IPS-15b (cell line): ENCODE measurements around the gene DCANP1.

Source experiments
- H3K27me3 ChIP-seq: one replicate; pipeline ENCODE4 v1.6.1; 2013; ENCODE audit warnings: low read length; ENCODE audit not compliant: control insufficient read depth, insufficient read depth
- H3K36me3 ChIP-seq: one replicate; pipeline ENCODE4 v1.6.1; 2013; ENCODE audit warnings: low read length; ENCODE audit not compliant: control insufficient read depth, insufficient read depth
- H3K4me1 ChIP-seq: one replicate; pipeline ENCODE4 v1.6.1; 2013; ENCODE audit warnings: mild to moderate bottlenecking, low read length; ENCODE audit not compliant: control insufficient read depth, insufficient read depth
- H3K4me3 ChIP-seq: one replicate; pipeline ENCODE4 v1.5.1; 2013; ENCODE audit warnings: low read depth, low read length
- H3K9ac ChIP-seq: one replicate; pipeline ENCODE4 v1.6.1; 2013; ENCODE audit warnings: low read depth, mild to moderate bottlenecking, low read length
- H3K9me3 ChIP-seq: one replicate; pipeline ENCODE4 v1.6.1; 2013; ENCODE audit warnings: mild to moderate bottlenecking, low read length; ENCODE audit not compliant: control insufficient read depth, insufficient read depth

DCANP1 gene

DNA sequence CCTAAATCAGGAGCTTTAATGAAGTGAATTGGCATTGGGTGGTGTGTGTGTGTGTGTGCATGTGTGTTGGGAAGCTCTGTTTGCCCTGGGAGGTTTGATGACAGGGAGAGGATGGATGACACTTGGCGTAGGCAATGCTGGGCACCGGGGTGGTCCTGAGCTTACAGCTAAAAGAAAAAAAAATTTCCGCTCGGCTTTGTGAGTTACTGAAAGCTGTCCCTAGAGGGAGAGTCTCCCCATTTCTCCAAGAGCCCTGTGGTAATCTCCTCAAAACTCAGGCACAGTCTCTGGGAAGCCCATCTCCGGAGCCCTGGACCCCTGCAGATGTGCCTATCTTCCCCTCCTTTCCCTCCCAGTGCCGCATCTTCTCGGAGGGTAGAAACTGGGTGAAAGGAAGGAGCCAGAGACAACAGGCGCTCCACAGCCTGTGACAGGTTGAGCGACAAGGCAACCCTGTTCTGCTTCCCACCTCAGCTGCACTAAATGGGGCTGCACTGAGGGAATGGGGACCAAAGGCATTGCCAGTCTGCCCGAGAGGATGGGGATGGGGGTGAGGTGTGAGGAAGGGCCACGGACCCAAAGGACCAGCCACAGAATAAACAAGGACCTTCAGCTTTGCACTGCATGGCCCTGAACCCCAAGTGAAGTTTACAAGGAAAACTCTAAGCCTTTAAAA is 40.8 kb upstream of the DCANP1 start:
- Histone ChIP-seq H3K4me3 (no peak overlapping the region), H3K36me3 (no peaks in the 10 kb centered on the region), H3K4me1 (peaks cover 22% of the 10 kb centered on the region), H3K27me3 (peaks cover 97% of the 10 kb centered on the region), H3K9me3 (no peaks in the 10 kb centered on the region), H3K9ac (no peak overlapping the region)

DNA sequence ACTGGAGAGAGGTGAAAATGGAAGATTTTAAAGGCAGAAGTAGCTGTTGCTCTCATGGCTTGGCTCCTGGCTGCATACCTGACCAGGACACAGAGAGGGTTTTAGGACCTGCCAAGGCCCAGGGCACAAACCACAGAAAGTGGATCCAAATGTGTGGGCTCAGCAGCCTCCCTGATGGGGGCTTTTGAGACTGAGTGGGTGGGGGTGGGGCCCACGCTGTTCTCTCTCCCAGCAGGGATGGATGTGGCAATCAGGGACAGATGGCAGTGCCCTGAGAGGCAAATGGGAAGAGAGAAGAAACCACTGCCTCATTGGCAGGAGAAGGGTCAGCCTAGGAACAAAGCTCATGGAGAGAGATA is 39.9 kb upstream of the DCANP1 start:
- peaks cover 97% of the 10 kb centered on the region for H3K27me3 ChIP-seq
- peaks cover 21% of the 10 kb centered on the region for H3K4me1 ChIP-seq
- H3K36me3 ChIP-seq = no peaks in the 10 kb centered on the region
- no peaks in the 10 kb centered on the region for H3K9me3 ChIP-seq
- no peak overlapping the region for H3K9ac ChIP-seq
- no peak overlapping the region for H3K4me3 ChIP-seq

DNA sequence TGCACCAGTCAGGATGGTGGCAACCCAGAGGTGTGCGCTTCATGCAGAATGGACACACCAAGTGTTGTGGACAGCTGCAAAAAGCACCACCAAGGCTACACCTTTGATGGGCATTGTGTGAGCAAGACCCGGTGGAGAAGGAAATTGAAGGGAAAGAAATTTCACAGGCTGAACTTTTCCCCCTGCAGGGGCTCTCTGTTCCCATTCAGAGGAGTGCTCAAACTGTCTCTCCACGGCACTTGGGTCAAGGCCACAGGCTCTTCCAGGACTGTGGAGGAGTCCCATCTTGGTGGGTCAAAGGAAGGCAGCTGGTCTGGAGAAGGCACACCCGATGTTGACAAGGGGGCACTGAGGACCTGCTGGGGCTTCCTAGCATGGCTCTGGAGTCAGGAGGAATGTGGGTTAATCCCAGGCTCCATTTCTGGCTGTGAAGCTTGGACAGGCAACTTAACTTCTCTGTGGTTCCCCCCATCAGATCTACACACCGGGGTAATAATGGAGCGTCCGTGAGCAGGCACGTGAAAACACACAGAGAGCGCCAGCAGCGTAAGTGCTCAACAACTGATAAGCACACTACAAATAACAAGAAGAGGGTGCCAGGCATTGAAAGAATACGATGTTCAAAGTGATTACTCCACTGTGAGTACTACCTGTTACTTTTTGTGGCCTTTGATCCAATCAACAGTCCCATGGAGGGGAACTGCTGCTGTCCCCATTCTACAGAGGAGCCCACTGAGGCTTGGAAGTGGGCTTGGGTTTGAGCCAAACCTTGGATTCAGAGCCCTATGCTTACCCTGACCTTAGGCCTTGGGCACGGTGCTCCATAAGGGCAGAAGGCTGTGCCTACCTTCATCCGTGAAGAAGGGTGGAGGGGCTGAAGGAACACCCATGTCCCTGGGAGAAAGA is 39.2 kb upstream of the DCANP1 start:
- Histone ChIP-seq H3K36me3 (no peaks in the 10 kb centered on the region), H3K9ac (no peak overlapping the region), H3K9me3 (no peaks in the 10 kb centered on the region), H3K4me3 (no peak overlapping the region), H3K27me3 (peaks cover 98% of the 10 kb centered on the region), H3K4me1 (peaks cover 20% of the 10 kb centered on the region)

DNA sequence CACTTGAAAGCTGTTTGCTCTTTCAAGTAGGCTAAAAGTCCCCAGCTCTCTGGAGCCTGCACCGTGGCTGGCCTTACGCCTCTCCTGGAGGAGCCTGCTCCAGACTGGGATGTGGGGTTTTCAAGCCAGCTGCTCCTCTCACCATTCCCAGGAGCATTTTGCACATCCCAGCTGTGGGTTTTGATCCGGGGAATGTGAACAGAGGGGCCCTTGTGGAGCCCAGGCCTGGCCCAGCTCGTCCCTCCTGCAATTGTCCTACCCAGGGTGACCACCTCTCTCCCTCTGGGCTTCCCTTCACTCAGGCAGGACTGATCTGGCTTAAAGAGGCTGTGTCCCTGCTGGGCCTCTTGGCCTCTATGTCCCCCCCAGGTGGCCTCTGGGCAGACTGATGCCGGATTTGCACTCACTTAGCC is 37.5 kb upstream of the DCANP1 start:
- Histone ChIP-seq H3K36me3 (no peaks in the 10 kb centered on the region), H3K9me3 (no peaks in the 10 kb centered on the region), H3K4me3 (no peak overlapping the region), H3K4me1 (peaks cover 9% of the 10 kb centered on the region), H3K27me3 (peaks cover 95% of the 10 kb centered on the region), H3K9ac (no peak overlapping the region)

DNA sequence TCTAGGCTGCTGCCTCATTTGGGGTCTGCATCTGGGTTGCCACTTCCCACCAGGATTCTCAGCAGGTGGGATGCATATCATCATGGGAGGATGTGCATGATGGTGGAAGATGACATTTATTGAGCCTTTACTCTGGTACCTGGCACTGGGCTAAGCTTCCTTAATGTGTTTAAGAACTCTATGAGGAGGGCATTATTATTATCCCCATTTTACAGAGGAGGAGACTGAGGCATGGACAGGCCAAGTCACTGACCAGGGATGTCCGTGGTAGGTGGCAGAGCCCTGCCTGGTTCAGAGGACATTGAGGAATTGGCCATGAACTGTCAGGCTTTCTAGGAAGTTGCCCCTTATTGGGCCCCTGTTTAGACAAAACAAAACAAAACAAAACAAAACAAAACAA is 36.1 kb upstream of the DCANP1 start:
- Histone ChIP-seq H3K9me3 (no peaks in the 10 kb centered on the region), H3K4me1 (peaks cover 11% of the 10 kb centered on the region), H3K4me3 (no peak overlapping the region), H3K9ac (no peak overlapping the region), H3K27me3 (peaks cover 96% of the 10 kb centered on the region), H3K36me3 (no peaks in the 10 kb centered on the region)

DNA sequence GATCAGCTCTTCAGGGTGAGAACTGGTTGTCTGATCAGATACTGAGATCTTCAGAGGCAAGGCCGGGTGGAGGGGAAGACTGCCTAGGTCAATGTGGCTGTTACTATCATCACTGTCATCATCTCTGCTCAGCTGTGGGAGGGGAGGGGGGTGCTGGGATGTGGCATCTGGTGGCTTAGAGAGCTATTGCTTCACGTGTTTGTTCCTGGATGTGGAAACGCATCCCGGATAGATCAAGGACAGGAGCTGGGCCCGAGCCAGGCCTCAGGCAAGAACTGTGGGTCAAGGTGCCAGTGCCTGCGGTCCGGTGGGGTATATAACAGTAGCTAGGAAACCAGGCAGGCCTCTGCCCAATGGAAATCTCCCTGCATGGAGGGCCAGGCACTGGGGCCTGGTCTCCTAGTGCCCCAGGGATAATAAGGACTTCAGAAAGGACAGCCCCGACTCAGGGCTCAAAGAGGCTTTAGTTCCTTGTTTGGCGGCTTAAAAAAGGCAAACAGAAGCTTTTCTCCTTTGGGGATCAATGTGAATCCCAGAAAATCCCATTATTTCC is 35.3 kb upstream of the DCANP1 start:
- no peak overlapping the region for H3K9ac ChIP-seq
- H3K9me3 ChIP-seq = no peaks in the 10 kb centered on the region
- H3K4me3 ChIP-seq = no peak overlapping the region
- H3K27me3 ChIP-seq = peaks cover 96% of the 10 kb centered on the region
- H3K36me3 ChIP-seq = no peaks in the 10 kb centered on the region
- H3K4me1 ChIP-seq = peaks cover 8% of the 10 kb centered on the region

DNA sequence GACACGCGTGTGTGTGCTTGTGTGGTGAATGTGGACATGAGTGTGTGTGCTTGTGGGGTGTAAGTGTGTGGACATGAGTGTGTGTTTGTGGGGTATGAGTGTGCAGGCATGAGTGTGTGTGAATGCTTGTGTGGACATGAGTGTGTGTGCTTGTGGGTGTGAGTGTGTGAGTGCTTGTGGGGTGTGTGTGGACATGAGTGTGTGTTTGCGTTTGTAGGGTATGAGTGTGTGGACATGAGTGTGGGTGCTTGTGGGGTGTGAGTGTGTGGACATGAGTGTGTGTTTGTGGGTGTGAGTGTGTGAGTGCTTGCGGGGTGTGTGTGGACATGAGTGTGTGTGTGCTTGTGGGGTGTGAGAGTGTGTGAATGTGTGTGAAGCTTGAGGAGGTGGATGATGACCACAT is 34.8 kb upstream of the DCANP1 start:
- H3K4me1 ChIP-seq = peaks cover 9% of the 10 kb centered on the region
- H3K36me3 ChIP-seq = no peaks in the 10 kb centered on the region
- no peak overlapping the region for H3K4me3 ChIP-seq
- H3K27me3 ChIP-seq = peaks cover 93% of the 10 kb centered on the region
- H3K9ac ChIP-seq = no peak overlapping the region
- no peaks in the 10 kb centered on the region for H3K9me3 ChIP-seq

DNA sequence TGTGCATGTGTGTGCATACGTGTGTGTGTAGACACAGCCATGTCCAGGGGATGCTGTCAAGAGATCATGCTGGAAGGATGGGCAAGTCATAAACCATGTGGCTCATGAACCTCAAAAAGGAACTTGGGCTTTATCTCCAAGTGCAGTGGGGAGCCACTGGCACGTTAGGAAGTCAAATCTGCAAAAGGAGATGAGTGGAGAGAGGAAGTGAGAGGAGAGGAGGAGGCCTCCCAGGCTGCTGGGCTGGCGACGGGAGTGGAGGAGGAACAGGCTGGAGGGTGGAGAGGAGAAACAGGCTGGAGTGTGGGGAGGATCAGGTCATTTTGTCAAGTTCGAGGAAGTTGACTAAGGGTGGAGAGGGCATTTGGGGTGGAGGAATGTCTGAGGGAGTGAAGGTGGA is 34.2 kb upstream of the DCANP1 start:
- no peaks in the 10 kb centered on the region for H3K9me3 ChIP-seq
- H3K27me3 ChIP-seq = peaks cover 93% of the 10 kb centered on the region
- peaks cover 11% of the 10 kb centered on the region for H3K4me1 ChIP-seq
- no peak overlapping the region for H3K4me3 ChIP-seq
- H3K36me3 ChIP-seq = no peaks in the 10 kb centered on the region
- H3K9ac ChIP-seq = no peak overlapping the region

DNA sequence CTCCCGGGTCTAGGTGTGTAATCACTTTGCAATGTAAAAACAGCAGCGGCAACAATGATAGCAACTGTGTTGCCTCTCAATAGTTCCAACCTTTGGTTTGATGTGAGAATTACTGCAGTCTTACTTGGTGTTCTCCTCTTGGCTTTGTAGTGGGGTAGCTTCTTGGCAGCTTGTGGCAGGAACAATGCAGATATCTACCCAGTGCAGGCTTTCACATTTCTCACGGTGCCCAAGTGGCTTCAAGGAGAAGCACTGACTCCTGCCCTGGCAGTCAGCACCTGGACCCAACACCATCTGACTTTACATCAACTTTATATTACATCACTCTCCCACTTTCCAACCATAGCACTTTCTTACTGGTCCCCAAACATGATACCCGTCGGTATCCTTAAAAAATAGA is 33.4 kb upstream of the DCANP1 start:
- H3K9ac ChIP-seq = no peak overlapping the region
- peaks cover 91% of the 10 kb centered on the region for H3K27me3 ChIP-seq
- no peak overlapping the region for H3K4me3 ChIP-seq
- no peaks in the 10 kb centered on the region for H3K36me3 ChIP-seq
- H3K9me3 ChIP-seq = no peaks in the 10 kb centered on the region
- H3K4me1 ChIP-seq = peaks cover 11% of the 10 kb centered on the region

DNA sequence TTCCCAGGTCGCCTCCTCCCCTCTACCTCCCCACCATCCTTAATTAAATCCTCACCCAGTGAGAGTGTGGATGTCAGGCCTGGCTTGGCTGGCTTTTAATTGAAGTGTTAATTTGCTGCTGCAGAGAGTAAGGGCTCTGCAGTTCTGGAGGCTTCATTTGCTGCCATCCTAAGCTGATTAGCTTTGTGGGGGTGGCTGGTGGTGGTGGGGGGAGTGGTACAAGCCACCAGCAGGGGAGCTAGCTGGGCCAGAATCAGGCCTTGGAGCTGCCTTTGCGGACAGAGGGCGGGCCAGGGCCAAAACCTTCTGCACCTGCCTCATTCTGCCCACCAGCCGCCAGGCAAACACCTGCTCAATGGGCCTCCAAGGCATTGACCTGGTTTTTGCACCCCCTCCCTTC is 31.8 kb upstream of the DCANP1 start:
- Histone ChIP-seq H3K4me3 (no peak overlapping the region), H3K9me3 (no peaks in the 10 kb centered on the region), H3K9ac (no peak overlapping the region), H3K4me1 (peaks cover 11% of the 10 kb centered on the region), H3K36me3 (no peaks in the 10 kb centered on the region), H3K27me3 (peaks cover 92% of the 10 kb centered on the region)

DNA sequence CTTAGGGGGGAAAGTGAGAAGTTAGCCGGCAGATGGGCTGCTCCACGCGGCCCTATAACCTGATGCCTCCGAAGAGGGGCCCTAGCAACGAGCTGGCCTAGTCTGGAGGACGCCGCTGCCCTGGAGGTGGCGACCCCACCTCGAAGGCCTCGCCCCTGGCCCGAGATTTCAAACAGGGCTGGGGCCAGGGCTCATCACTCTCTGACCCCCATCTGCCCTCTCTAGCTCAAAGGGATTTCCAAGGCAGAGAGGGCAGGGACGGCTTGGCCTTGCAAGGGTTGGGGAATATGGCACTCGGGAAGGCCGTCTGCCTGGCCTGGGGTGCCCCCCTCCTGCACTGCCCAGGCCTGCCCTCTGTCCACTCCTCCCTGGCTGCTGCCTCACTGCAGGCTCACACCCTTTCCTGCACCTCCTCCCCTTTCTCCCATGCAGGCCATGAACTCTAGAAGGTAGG is 30.5 kb upstream of the DCANP1 start:
- H3K4me1 ChIP-seq = peaks cover 11% of the 10 kb centered on the region
- no peak overlapping the region for H3K9ac ChIP-seq
- H3K27me3 ChIP-seq = peaks cover 89% of the 10 kb centered on the region

More for the DNA sequence above, 30.5 kb upstream of the DCANP1 start:
- Histone ChIP-seq H3K9me3 (no peaks in the 10 kb centered on the region), H3K36me3 (no peaks in the 10 kb centered on the region), H3K4me3 (no peak overlapping the region)
